22Rv1 (cell line): Measurements from ENCODE around the gene TRH.

Source experiments
- H3K27ac ChIP-seq: fragments of 450-650 bp; 2 replicates; pipeline ENCODE4 v1.5.1; 2017
- ZFX ChIP-seq: fragments of 450-650 bp; IDR thresholded peaks from 2 replicates; pipeline ENCODE4 v1.6.1; 2017; ENCODE audit warnings: antibody characterized with exemption, borderline replicate concordance
- TF ChIP-seq, protein P1 (sequence below): fragments of 450-650 bp; IDR thresholded peaks from 2 replicates; pipeline ENCODE4 v1.5.1; 2017; ENCODE audit warnings: mild to moderate bottlenecking

The TRH gene

DNA sequence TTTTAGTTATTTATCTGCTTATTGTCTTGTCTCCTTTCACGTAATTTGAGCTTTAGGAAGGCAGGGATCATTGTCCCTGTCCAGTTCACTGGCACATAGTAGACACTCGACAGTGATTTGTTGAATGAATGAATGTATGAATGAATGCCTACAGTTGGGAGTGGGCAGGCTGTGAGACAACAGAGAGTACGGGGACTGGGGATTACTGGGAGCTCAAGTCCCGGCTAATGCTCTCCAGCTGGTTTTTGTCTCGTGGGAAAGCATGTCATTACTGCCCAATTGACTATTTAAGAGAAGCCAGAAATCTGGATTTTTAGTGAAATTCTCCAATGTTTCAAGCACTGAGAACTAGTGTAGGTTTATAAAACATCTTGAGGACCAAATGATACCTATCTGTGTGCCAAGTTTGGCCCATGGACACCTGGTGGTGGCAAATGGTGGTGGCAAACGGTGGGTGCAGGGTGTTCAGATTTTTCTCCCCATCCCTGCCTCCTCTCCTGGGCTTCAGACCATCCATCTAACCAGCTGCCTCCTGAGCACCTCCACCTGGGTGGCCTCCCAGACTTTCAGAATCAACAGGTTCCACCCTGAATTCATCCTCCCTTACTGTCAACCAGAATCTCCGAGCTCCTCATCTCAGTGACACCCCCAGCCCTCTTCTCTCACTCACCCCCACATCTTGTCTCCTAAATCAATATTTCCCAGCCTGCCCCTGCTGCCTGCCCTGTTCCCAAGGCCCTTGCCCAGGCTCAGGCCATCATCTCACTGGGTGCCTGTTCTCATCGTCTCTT, 36.2 kb upstream of the TRH start:
- H3K27ac ChIP-seq = no peak overlapping the region
- no peak for TF ChIP-seq ZFX
- TF ChIP-seq, protein P1, sequence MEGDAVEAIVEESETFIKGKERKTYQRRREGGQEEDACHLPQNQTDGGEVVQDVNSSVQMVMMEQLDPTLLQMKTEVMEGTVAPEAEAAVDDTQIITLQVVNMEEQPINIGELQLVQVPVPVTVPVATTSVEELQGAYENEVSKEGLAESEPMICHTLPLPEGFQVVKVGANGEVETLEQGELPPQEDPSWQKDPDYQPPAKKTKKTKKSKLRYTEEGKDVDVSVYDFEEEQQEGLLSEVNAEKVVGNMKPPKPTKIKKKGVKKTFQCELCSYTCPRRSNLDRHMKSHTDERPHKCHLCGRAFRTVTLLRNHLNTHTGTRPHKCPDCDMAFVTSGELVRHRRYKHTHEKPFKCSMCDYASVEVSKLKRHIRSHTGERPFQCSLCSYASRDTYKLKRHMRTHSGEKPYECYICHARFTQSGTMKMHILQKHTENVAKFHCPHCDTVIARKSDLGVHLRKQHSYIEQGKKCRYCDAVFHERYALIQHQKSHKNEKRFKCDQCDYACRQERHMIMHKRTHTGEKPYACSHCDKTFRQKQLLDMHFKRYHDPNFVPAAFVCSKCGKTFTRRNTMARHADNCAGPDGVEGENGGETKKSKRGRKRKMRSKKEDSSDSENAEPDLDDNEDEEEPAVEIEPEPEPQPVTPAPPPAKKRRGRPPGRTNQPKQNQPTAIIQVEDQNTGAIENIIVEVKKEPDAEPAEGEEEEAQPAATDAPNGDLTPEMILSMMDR = no peak

DNA sequence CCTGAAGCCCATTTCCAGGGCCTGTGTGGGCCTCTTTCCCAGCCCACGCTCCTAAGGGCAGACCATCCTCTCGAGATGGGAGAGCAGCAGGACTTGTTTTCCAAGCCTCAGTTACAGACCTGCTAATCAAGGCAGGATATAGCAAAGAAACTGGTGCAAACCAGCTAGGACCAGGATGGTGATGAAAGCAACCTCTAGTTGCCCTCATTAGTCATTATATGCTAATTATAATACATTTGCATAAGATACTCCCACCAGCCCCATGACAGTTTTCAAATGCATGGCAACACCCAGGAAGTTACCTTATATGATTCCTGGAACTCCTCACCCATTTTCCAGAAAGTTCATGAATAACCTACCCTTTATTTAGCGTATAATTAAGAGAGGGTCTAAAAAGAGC, 34.4 kb upstream of the TRH start:
- TF ChIP-seq ZFX = no peak

DNA sequence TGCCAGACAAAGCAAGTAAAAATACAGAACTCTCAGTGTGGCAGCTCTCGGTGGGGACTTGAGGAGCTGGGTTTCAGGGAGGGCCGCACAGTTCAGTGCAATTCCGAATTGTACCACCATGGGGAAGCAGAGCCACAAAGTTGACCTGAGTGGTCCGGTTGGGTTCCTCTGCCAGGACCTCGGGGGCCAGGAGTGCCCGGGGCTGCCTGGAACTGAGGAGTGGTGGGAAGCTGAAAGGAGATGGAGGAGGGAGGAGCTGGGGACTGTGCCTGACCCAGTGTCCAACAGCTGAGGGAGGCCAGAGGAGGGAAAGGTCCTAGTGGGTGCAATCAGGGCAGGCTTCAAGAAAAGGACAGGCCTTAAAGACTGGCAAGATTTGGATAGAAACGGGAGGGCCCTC, 32.2 kb upstream of the TRH start:
- TF ChIP-seq, protein P1 = peak; percentile 63
- no peak for TF ChIP-seq ZFX
- H3K27ac ChIP-seq = no peak overlapping the region

More for the DNA sequence above, 34.4 kb upstream of the TRH start:
- no peak overlapping the region for H3K27ac ChIP-seq

DNA sequence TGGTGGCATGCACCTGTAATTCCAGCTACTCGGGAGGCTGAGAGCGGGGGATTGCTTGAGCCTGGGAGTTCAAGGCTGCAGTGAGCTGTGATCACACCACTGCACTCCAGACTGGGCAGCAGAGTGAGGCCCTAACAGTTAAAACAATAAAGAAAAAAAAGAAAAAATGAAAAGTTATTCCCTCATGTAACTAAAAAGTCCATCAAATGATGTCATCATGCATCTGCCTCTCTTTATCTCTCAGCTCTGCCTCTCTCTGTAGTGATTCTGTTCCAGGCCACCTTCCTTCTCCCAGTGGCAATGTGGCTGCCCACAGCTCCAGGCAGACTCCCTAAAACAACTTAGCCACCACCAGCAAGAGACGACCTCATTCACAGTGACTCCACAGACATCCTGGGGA, 31.5 kb upstream of the TRH start:
- H3K27ac ChIP-seq = no peak overlapping the region
- TF ChIP-seq, protein P1 = no peak
- no peak for TF ChIP-seq ZFX

DNA sequence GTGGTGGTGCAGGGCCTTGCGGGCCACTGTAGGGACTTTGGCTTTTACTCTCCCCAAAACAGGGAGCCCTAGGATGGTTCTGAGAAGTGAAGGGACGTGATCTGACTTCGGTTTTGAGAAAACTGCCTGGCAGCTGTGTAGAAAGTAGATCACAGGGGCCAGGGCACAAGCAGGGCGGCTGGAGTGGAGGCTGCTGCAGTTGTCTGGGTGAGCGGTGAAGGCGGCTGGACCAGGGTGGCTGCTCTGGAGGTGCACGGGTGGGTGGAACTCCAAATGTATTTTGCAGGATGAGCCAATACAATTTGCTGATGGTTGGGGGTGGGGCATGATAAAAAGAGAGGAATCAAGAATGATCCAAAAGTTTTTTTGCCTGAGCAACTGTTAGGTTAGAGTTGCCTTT, 29.8 kb upstream of the TRH start:
- TF ChIP-seq, protein P1 = no peak
- no peak for TF ChIP-seq ZFX
- no peak overlapping the region for H3K27ac ChIP-seq

DNA sequence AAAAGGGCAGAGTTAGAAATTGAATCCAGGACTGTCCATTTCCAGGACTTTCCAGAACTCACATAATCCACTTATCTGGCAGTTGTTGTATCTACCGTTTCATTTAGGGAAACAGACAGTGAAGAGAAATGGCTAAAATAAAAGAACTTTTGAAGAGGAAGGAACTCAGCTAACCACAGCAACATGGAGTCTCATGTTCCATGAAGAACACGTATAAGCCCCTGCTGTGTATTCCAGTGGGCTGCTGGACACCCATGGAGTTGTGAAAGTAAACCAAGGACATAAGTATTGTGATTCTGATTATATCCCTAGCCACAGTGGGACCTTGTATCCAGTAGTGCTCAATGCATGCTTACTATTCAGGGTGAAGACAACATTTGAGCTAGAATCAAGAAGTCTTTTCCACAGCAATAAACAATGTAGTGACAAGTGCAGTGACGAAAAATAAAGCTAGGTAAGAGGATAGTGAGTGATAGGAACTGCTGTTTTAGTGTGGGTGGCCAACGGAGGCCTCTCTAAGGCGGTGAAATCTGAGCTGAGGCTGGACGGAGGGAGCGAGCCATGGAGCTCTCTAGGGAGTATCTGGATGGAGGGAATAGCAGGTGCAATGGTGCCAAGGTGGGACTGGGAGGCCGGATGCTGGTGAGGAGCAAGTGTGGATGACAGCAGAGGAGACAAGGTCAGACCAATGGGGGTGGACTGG, 26.8 kb upstream of the TRH start:
- TF ChIP-seq, protein P1 = no peak
- TF ChIP-seq ZFX = no peak

DNA sequence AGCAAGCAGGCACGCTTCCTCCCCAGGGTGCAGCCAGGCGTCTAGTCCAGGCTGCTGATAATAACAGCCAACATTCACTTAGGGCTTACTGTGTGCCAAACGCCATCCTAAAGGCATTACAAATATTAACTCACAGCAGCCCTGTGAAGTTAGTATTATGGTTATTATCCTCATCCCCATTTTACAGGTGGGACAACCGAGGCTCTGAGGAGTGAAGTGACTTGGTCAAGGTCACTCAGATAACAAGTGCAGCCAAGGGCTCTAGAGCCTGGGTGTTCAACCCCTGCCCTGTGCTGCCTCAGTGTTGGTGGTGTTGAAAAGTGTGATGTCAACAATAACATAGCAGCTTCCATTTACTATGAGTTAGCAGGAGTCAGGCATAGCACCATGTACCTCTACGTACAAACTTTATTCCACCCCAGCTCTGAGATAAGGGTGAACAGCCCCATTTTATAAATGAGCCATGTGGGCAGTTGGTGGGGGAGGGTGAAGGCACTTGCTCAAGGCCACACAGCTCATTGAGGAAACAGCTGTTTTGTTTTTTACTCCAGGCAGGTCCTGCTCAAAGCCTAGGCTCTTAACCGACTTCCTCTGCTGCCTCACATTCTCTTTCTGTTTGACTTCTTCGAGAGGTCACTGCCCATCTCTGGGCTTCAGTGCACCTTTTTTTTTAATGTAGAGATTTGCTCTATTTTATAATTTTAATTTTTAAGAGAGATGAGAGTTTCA, 24.0 kb upstream of the TRH start:
- TF ChIP-seq, protein P1 = no peak
- no peak for TF ChIP-seq ZFX
- no peak overlapping the region for H3K27ac ChIP-seq

More for the DNA sequence above, 26.8 kb upstream of the TRH start:
- H3K27ac ChIP-seq = no peak overlapping the region
